ENCODE data around the gene ENAM. TPM values are rescaled to one million over a fixed set of nuclear protein-coding genes. Genes with fewer than 3 reads are reported as not detected.
A peak's percentile ranks its signal among the peaks of the same experiment; 100 is the strongest.

Gene ENAM
- total and polyA plus RNA-seq, 2 of the 8 experiments (the other 6 are each of a cell fraction or from before 2014, with no cell fraction given) = not detected

DNA sequence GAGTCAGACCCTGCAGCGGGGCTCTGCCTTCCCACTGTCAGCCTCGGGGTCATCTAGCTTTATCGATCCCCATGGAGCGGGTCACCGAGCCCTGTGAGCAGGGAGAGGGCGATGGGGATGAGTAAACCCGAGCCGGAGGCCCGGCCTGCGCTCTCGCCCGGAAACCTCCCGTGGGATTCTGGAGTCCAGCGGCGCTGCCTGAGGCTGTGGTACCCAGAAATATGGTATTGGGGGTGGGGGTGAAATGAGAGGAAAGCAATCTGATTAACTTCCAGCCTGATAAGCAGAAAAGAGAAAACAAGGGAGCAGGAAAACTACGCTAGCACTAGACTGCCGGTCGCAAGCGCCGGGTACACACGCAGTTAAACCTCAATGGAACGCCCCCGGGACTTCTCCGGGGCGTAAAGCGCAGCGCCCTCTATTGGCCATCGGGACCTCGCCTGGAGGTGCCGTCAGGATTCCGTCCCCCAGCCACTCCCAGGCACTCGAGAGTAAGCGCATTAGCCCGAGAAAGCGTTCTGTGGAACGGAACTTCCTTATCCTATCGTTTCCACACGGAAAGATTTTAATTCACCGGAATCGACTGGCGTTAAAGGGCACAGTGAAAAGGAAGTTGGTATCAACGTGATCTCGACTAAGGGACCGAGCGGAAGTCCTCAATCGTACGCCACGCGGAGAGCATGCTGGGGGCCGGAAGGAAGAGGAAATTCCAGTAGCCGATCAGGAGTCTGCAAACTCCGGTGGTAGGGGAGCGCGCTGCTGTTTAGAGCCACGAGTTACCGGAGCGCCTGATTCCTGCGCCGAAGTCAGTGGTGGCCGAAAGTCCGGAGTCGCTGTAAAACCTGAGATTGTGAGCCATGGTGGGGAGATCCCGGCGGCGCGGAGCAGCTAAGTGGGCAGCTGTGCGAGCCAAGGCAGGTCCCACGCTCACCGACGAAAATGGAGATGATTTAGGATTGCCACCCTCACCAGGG is 59.6 kb downstream of the ENAM start, which contains the start of gene UTP3 (continued):
- TF ChIP-seq JUND (IDR thresholded peaks at IDR 0.05; ENCODE audit: low read length) = no peak
- TF ChIP-seq EGR1 (IDR thresholded peaks at IDR 0.05; ENCODE audit: borderline replicate concordance, low read depth, low read length) = peak; percentile 78
- peak; percentile 37 for TF ChIP-seq CTBP2 (IDR thresholded peaks at IDR 0.05; ENCODE audit: borderline replicate concordance, insufficient read depth, insufficient read length, low read length)
- TF ChIP-seq CEBPB (IDR thresholded peaks at IDR 0.05; ENCODE audit: low read depth, low read length) = no peak
- no peak for TF ChIP-seq GTF2F1 (IDR thresholded peaks at IDR 0.05; ENCODE audit: borderline replicate concordance, low read depth, low read length)
- peak; percentile 57 to 61; a peak in 3 of 4 replicates for TF ChIP-seq SIN3A (conservative IDR thresholded peaks at IDR 0.05 in 1 of 2, IDR thresholded peaks at IDR 0.05 in 1 of 2; ENCODE audit: low read depth in 1 of 2, low read length in 2 of 2)
- TF ChIP-seq CHD1 (IDR thresholded peaks at IDR 0.05; ENCODE audit: low read depth, low read length) = no peak; the same call in 1 of the 2 replicates
- TF ChIP-seq TEAD4 (IDR thresholded peaks at IDR 0.05; ENCODE audit: low read depth, low read length) = peak; percentile 67; the same call in 1 of the 2 replicates
- peak; percentile 76; the same call in 1 of the 2 replicates for TF ChIP-seq SP4 (IDR thresholded peaks at IDR 0.05; ENCODE audit: low read length)
- no peak for TF ChIP-seq RFX5 (IDR thresholded peaks at IDR 0.05; ENCODE audit: borderline replicate concordance, low read depth, low read length)

Measured in H1 (cell line).